ENCODE measurements around the gene MMP11. TPM values are rescaled to one million over a fixed set of nuclear protein-coding genes. Genes with fewer than 3 reads are reported as not detected.

MMP11 gene
- total RNA-seq, 1 experiment from 2014 or later, result 7.4 TPM

GRCh38 chr22:23767673-23768548, 4.7 kb upstream of the MMP11 start, which contains the start of gene CHCHD10 (continued):
- TF ChIP-seq EZH2 (IDR thresholded peaks at IDR 0.05), result no peak
- peak; percentile 70 for TF ChIP-seq RAD21 (IDR thresholded peaks at IDR 0.05; ENCODE audit: low read depth)
- peak; percentile 86 for TF ChIP-seq YY1 (IDR thresholded peaks at IDR 0.05; ENCODE audit: extremely low read depth, insufficient replicate concordance, low read depth, low read length)
- TF ChIP-seq ZFX (IDR thresholded peaks at IDR 0.05), result peak; percentile 75
- TF ChIP-seq EZH2phosphoT487 (IDR thresholded peaks at IDR 0.05; ENCODE audit: borderline replicate concordance), result no peak

DNA sequence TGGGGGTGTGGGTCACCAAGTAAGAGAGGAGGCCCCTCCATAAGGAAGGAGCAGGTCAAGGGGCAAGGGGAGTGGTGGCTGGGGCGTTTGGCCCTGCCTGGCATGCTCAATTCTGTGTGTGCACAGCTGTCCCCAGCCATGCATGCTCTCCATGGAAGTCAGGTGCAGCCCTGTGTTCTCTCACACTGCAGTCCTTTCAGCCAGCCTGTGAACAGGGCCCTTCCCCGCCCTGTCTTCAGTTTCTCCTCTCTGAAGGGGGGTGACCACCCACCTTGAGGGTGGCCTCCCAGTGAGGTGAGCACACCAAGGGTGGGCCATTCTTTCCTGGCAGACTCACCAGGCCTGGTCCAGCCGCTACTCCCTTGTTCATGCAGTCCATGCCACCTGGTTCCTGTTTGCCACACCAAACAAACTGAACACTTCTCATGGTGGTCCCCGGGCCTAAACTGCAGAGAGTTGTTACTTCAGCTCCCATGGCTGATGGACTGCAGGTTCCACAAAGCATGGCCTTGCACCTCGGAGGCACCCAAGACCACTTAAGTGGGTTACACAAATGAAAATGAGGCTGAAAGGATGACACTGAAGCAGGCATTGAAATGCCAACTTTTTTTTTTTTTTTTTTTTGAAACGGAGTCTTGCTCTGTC, 3.2 kb upstream of the MMP11 start:
- H2AFZ ChIP-seq (ENCODE audit: low read depth, low read length, poor library complexity, severe bottlenecking), result no peak overlapping the region
- H3K4me2 ChIP-seq (ENCODE audit: low read length), result 0 out of 2 replicates have a peak overlapping the region, but pooled peaks have one; percentile 100
- ChIA-PET CTCF (interaction anchor here (0.9 to 2.2 kb wide), 3 partner anchors 17 to 80 kb away, joined by 3 to 6 read pairs (median 4); partner anchors contain the start of gene SMARCB1), POLR2A (interaction anchor here (1.0 kb wide), 1 partner anchor 16 kb away, joined by 4 read pairs; no protein-coding TSS in a partner anchor), RAD21 (ENCODE audit: low non-redundant PET in 1 of 2, low total read pairs in 2 of 2, uncharacterized antibody in 2 of 2, unreplicated experiment in 2 of 2) (no interaction called here)
- peaks cover 7 to 18% of the 10 kb centered on the region in 2 experiments; a peak in 3 of 4 replicates for H3K36me3 ChIP-seq (ENCODE audit: control insufficient read depth in 1 of 2, insufficient read depth in 2 of 2, low read length in 2 of 2)
- BruUV-seq (replicated peaks), result no TSS peak
- H3K27ac ChIP-seq (ENCODE audit: low read depth, low read length), result peak overlapping the region; percentile 10; the same call in 1 of the 2 replicates
- no peaks in the 10 kb centered on the region for H3K9me2 ChIP-seq (ENCODE audit: insufficient read depth)
- H3K27me3 ChIP-seq (ENCODE audit: insufficient read depth, low read length), result no peaks in the 10 kb centered on the region
- DNase-seq (ENCODE audit: low read depth, low spot score) (no peak), ATAC-seq (no peak)
- TF ChIP-seq TCF7L2 (IDR thresholded peaks at IDR 0.05; ENCODE audit: borderline replicate concordance, extremely low read depth, insufficient read depth, insufficient read length) (no peak), FOSL1 (IDR thresholded peaks at IDR 0.05; ENCODE audit: low read depth) (no peak), POLR2A (IDR thresholded peaks at IDR 0.05; ENCODE audit: borderline replicate concordance, extremely low read depth, insufficient read depth, insufficient read length) (no peak), SRF (IDR thresholded peaks at IDR 0.05; ENCODE audit: low read depth) (no peak), ZNF274 (IDR thresholded peaks at IDR 0.05; ENCODE audit: low read depth, low read length) (no peak), CEBPB (IDR thresholded peaks at IDR 0.05; ENCODE audit: low read depth) (no peak)
- TF ChIP-seq, protein P1, sequence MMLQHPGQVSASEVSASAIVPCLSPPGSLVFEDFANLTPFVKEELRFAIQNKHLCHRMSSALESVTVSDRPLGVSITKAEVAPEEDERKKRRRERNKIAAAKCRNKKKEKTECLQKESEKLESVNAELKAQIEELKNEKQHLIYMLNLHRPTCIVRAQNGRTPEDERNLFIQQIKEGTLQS (IDR thresholded peaks at IDR 0.05), result no peak
- peaks cover 26 to 67% of the 10 kb centered on the region in 2 experiments for H3K4me1 ChIP-seq (ENCODE audit: control insufficient read depth in 1 of 2, insufficient read depth in 2 of 2, low read length in 2 of 2)
- intact Hi-C loops (cut with micrococcal nuclease), result loop anchor here (5.0 to 10.0 kb wide), 2 partner anchors 78 to 185 kb away; no protein-coding TSS in a partner anchor
- no peak overlapping the region for H3K9ac ChIP-seq (ENCODE audit: low read length)
- H3K79me2 ChIP-seq (ENCODE audit: insufficient read depth, low read length), result peaks cover 32% of the 10 kb centered on the region
- no peaks in the 10 kb centered on the region for H4K20me1 ChIP-seq (ENCODE audit: insufficient read depth)
- no peak overlapping the region for H3K4me3 ChIP-seq (replicated peaks in 1 of 2; ENCODE audit: low read depth in 1 of 2, low read length in 2 of 2)
- H3K9me3 ChIP-seq (ENCODE audit: control insufficient read depth in 1 of 2, insufficient read depth in 1 of 2, low read depth in 1 of 2, low read length in 2 of 2), result no peaks in the 10 kb centered on the region

Measured in HCT116 (cell line).